Mesothelial cell of epicardium (in vitro differentiated cells): Measurements from ENCODE around the gene ADD1. TPM values are rescaled to one million over a fixed set of nuclear protein-coding genes. Genes with fewer than 3 reads are reported as not detected.
A peak's percentile ranks its signal among the peaks of the same experiment; 100 is the strongest.

Experiments
- DNase-seq, 2 experiments: peaks; one replicate each; pipeline ENCODE4 v3.0.0; 2021; ENCODE audit warnings: low spot score in 2 of 2; ENCODE audit not compliant: unreplicated experiment in 2 of 2
- H3K27ac Mint-ChIP-seq: 2 replicates; pipeline ENCODE4 v1.8.0; 2021; ENCODE audit warnings: mixed read lengths
- H3K27me3 Mint-ChIP-seq: 2 replicates; pipeline ENCODE4 v1.8.0; 2021; ENCODE audit warnings: low read depth, mixed read lengths
- H3K36me3 Mint-ChIP-seq: 2 replicates; pipeline ENCODE4 v1.8.0; 2021; ENCODE audit warnings: mixed read lengths
- H3K4me1 Mint-ChIP-seq: 2 replicates; pipeline ENCODE4 v1.8.0; 2021; ENCODE audit warnings: mixed read lengths
- H3K4me3 Mint-ChIP-seq: 2 replicates; pipeline ENCODE4 v1.8.0; 2021; ENCODE audit warnings: mild to moderate bottlenecking, moderate library complexity, mixed read lengths
- H3K9me3 Mint-ChIP-seq: 2 replicates; pipeline ENCODE4 v1.8.0; 2021; ENCODE audit warnings: mixed read lengths
- CTCF ChIP-seq: fragments of 200-600 bp; sonication (generic); IDR thresholded peaks from one replicate; pipeline ENCODE4 v1.5.0; 2021; ENCODE audit warnings: antibody characterized with exemption; ENCODE audit not compliant: unreplicated experiment
- total RNA-seq: library from RNA; stranded (reverse); gene quantifications from 3 replicates; pipeline ENCODE4 v1.2.1, GENCODE V29; 2021

Gene ADD1
- total RNA-seq, 1 donor from 2014 or later: 297 TPM

GRCh38 chr4:2968381-2968780, 124.7 kb downstream of the ADD1 start:
- no peaks in the 10 kb centered on the region for H3K9me3 Mint-ChIP-seq

DNA sequence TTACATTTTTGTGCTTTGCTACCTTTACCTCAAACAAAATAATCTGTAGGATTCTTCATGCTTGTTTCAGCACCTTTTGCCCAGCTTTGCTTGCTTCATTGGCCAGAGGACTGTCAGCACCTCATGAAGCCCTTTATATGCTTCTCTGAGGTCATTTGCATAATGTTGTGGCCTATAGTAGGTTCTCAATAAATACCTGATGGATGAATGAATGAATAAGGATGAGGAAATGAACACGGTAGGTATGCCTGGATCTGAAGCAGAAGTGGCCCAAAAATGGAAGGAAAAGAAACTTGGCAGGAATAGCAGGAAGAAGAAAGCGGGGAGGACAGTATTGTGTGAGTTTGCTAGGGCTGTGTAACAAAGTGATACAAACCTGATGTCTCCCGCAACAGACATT, 127.6 kb downstream of the ADD1 start:
- H3K27me3 Mint-ChIP-seq: no peaks in the 10 kb centered on the region
- no peak for TF ChIP-seq CTCF
- H3K4me1 Mint-ChIP-seq: peaks cover 12% of the 10 kb centered on the region
- DNase-seq: no peak
- H3K9me3 Mint-ChIP-seq: no peaks in the 10 kb centered on the region
- no peak overlapping the region for H3K27ac Mint-ChIP-seq
- H3K4me3 Mint-ChIP-seq: no peak overlapping the region
- peaks cover 6% of the 10 kb centered on the region for H3K36me3 Mint-ChIP-seq

More at GRCh38 chr4:2968381-2968780, 124.7 kb downstream of the ADD1 start:
- H3K27me3 Mint-ChIP-seq: no peaks in the 10 kb centered on the region
- peaks cover 23% of the 10 kb centered on the region for H3K4me1 Mint-ChIP-seq
- TF ChIP-seq CTCF: no peak
- no peak overlapping the region for H3K4me3 Mint-ChIP-seq
- DNase-seq: no peak
- peak overlapping the region; percentile 88 for H3K27ac Mint-ChIP-seq
- peaks cover 4% of the 10 kb centered on the region for H3K36me3 Mint-ChIP-seq

DNA sequence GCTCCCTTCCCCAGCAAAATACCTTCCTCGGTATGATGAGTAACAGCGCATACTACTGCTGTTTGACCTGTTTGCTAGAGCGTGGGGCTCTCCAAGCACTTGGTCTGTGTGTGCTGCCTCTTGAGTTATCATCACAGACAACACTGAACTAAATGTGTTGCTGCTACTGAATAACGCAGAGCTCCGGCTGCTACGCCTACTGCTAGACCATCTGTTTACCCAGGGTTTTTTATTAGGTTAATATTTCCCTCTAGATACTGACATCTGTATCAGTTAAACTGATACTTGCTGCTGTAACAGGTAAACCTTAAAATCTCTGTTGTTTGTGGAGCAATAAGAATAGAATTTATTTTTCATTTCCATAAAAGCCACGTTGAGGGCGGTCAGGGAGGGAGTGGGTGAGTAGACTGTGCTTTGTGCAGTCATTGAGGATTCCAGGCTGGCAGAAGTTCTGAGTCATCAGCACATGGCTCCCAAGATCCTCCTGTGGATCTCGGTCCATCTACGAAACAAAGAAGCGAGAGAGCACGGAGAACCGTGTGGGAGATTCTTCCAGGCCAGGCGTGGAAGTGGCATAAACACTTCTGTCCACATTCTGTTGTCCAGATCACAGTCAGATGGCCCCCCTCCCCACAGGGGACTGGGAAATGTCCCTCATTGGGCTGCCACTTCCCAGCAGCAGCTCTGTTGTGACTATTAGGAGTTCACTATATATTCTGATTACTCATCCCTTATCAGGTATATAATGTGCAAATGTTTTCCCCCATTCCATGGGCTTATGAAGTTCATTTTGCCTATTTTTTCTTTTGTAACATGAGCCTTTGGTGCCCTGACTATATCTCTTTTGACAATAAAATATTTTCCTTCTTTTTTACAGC, 133.8 kb downstream of the ADD1 start:
- no peak for TF ChIP-seq CTCF
- H3K4me3 Mint-ChIP-seq: no peak overlapping the region
- no peak overlapping the region for H3K27ac Mint-ChIP-seq
- no peaks in the 10 kb centered on the region for H3K9me3 Mint-ChIP-seq
- H3K4me1 Mint-ChIP-seq: no peaks in the 10 kb centered on the region
- no peak for DNase-seq
- peaks cover 6% of the 10 kb centered on the region for H3K36me3 Mint-ChIP-seq
- no peaks in the 10 kb centered on the region for H3K27me3 Mint-ChIP-seq

Other genes with a start within 250 kb of the ADD1 start
- 23.8 to 25.9 TPM (median 25.0 TPM) in 3 replicates for gene TNIP2, start 87.5 kb upstream of the ADD1 start, total RNA-seq
- 72.9 to 79.0 TPM (median 76.7 TPM) in 3 replicates for gene SH3BP2, start 50.8 kb upstream of the ADD1 start, total RNA-seq
- gene NOP14, start 119.6 kb downstream of the ADD1 start, total RNA-seq: 27.3 to 30.5 TPM (median 28.5 TPM) in 3 replicates
- gene GRK4, start 119.7 kb downstream of the ADD1 start, total RNA-seq: 16.2 to 18.4 TPM (median 18.3 TPM) in 3 replicates
- gene HTT-AS, start 230.7 kb downstream of the ADD1 start, total RNA-seq: not detected in 3 replicates
- gene HTT, start 230.8 kb downstream of the ADD1 start, total RNA-seq: 69.1 to 73.6 TPM (median 70.4 TPM) in 3 replicates